ENCODE measurements around the gene STK35.

Gene STK35
- 24.2 to 41.0 (median 35.9) reads per million in 3 donors for total RNA-seq

- H3K27ac ChIP-seq (ENCODE audit: insufficient read depth, low read length, poor library complexity, severe bottlenecking) = peak within 1 kb of the TSS; percentile 98
- H3K4me1 ChIP-seq (ENCODE audit: control insufficient read depth, insufficient read depth, low read length, poor library complexity, severe bottlenecking) = peaks cover 24% of the 10 kb centered on the region
- no peak for DNase-seq
- H3K27me3 ChIP-seq (replicated peaks; ENCODE audit: control insufficient read depth, insufficient read depth, low read length, poor library complexity, severe bottlenecking) = no peaks in the 10 kb centered on the region
- no peaks in the 10 kb centered on the region for H3K9me3 ChIP-seq (ENCODE audit: control insufficient read depth, low read length)
- peak within 1 kb of the TSS; percentile 82 for H3K4me3 ChIP-seq (ENCODE audit: insufficient read depth, low read depth, low read length, poor library complexity, severe bottlenecking)
- no peaks in the 10 kb centered on the region for H3K36me3 ChIP-seq (ENCODE audit: control insufficient read depth, insufficient read depth, low read length)
These were observed at the start of gene STK35 for GRCh38 chr20:2101057-2101864. Gene STK35, plus strand, starts transcription at chr20:2101827. Its CDS starts 55 bp downstream, at chr20:2101882.

GRCh38 chr20:2051946-2052345, 49.7 kb upstream of the STK35 start:
- Histone ChIP-seq H3K27me3 (replicated peaks; ENCODE audit: control insufficient read depth, insufficient read depth, low read length, poor library complexity, severe bottlenecking) (no peaks in the 10 kb centered on the region), H3K36me3 (ENCODE audit: control insufficient read depth, insufficient read depth, low read length) (no peaks in the 10 kb centered on the region), H3K4me3 (ENCODE audit: insufficient read depth, low read depth, low read length, poor library complexity, severe bottlenecking) (no peak overlapping the region), H3K4me1 (ENCODE audit: control insufficient read depth, insufficient read depth, low read length, poor library complexity, severe bottlenecking) (no peaks in the 10 kb centered on the region), H3K27ac (ENCODE audit: insufficient read depth, low read length, poor library complexity, severe bottlenecking) (no peak overlapping the region), H3K9me3 (ENCODE audit: control insufficient read depth, low read length) (no peaks in the 10 kb centered on the region)
- no peak for DNase-seq

- Histone ChIP-seq H3K9me3 (ENCODE audit: control insufficient read depth, low read length) (no peaks in the 10 kb centered on the region), H3K27me3 (replicated peaks; ENCODE audit: control insufficient read depth, insufficient read depth, low read length, poor library complexity, severe bottlenecking) (no peaks in the 10 kb centered on the region), H3K4me3 (ENCODE audit: insufficient read depth, low read depth, low read length, poor library complexity, severe bottlenecking) (no peak overlapping the region), H3K27ac (ENCODE audit: insufficient read depth, low read length, poor library complexity, severe bottlenecking) (no peak overlapping the region), H3K36me3 (ENCODE audit: control insufficient read depth, insufficient read depth, low read length) (no peaks in the 10 kb centered on the region), H3K4me1 (ENCODE audit: control insufficient read depth, insufficient read depth, low read length, poor library complexity, severe bottlenecking) (no peaks in the 10 kb centered on the region)
- no peak for DNase-seq
These were observed 48.9 kb upstream of the STK35 start for GRCh38 chr20:2052741-2053140.

- H3K4me3 ChIP-seq (ENCODE audit: insufficient read depth, low read depth, low read length, poor library complexity, severe bottlenecking) = no peak overlapping the region
- no peak overlapping the region for H3K27ac ChIP-seq (ENCODE audit: insufficient read depth, low read length, poor library complexity, severe bottlenecking)
- DNase-seq = no peak
- no peaks in the 10 kb centered on the region for H3K9me3 ChIP-seq (ENCODE audit: control insufficient read depth, low read length)
- no peaks in the 10 kb centered on the region for H3K36me3 ChIP-seq (ENCODE audit: control insufficient read depth, insufficient read depth, low read length)
- no peaks in the 10 kb centered on the region for H3K4me1 ChIP-seq (ENCODE audit: control insufficient read depth, insufficient read depth, low read length, poor library complexity, severe bottlenecking)
- H3K27me3 ChIP-seq (replicated peaks; ENCODE audit: control insufficient read depth, insufficient read depth, low read length, poor library complexity, severe bottlenecking) = no peaks in the 10 kb centered on the region
These were observed 48.0 kb upstream of the STK35 start for GRCh38 chr20:2053615-2054014.

- H3K27ac ChIP-seq (ENCODE audit: insufficient read depth, low read length, poor library complexity, severe bottlenecking) = no peak overlapping the region
- no peaks in the 10 kb centered on the region for H3K36me3 ChIP-seq (ENCODE audit: control insufficient read depth, insufficient read depth, low read length)
- no peak overlapping the region for H3K4me3 ChIP-seq (ENCODE audit: insufficient read depth, low read depth, low read length, poor library complexity, severe bottlenecking)
- no peaks in the 10 kb centered on the region for H3K27me3 ChIP-seq (replicated peaks; ENCODE audit: control insufficient read depth, insufficient read depth, low read length, poor library complexity, severe bottlenecking)
- H3K4me1 ChIP-seq (ENCODE audit: control insufficient read depth, insufficient read depth, low read length, poor library complexity, severe bottlenecking) = no peaks in the 10 kb centered on the region
- no peak for DNase-seq
- no peaks in the 10 kb centered on the region for H3K9me3 ChIP-seq (ENCODE audit: control insufficient read depth, low read length)
These were observed 46.7 kb upstream of the STK35 start for GRCh38 chr20:2054911-2055310.

- H3K4me3 ChIP-seq (ENCODE audit: insufficient read depth, low read depth, low read length, poor library complexity, severe bottlenecking) = no peak overlapping the region
- H3K27me3 ChIP-seq (replicated peaks; ENCODE audit: control insufficient read depth, insufficient read depth, low read length, poor library complexity, severe bottlenecking) = no peaks in the 10 kb centered on the region
- H3K36me3 ChIP-seq (ENCODE audit: control insufficient read depth, insufficient read depth, low read length) = no peaks in the 10 kb centered on the region
- H3K27ac ChIP-seq (ENCODE audit: insufficient read depth, low read length, poor library complexity, severe bottlenecking) = no peak overlapping the region
- no peaks in the 10 kb centered on the region for H3K9me3 ChIP-seq (ENCODE audit: control insufficient read depth, low read length)
- H3K4me1 ChIP-seq (ENCODE audit: control insufficient read depth, insufficient read depth, low read length, poor library complexity, severe bottlenecking) = no peaks in the 10 kb centered on the region
- no peak for DNase-seq
These were observed 42.2 kb upstream of the STK35 start for GRCh38 chr20:2059411-2059810.

GRCh38 chr20:2065099-2065498, 36.5 kb upstream of the STK35 start:
- no peak for DNase-seq
- Histone ChIP-seq H3K9me3 (ENCODE audit: control insufficient read depth, low read length) (no peaks in the 10 kb centered on the region), H3K4me3 (ENCODE audit: insufficient read depth, low read depth, low read length, poor library complexity, severe bottlenecking) (no peak overlapping the region), H3K27me3 (replicated peaks; ENCODE audit: control insufficient read depth, insufficient read depth, low read length, poor library complexity, severe bottlenecking) (no peaks in the 10 kb centered on the region), H3K4me1 (ENCODE audit: control insufficient read depth, insufficient read depth, low read length, poor library complexity, severe bottlenecking) (no peaks in the 10 kb centered on the region), H3K27ac (ENCODE audit: insufficient read depth, low read length, poor library complexity, severe bottlenecking) (no peak overlapping the region), H3K36me3 (ENCODE audit: control insufficient read depth, insufficient read depth, low read length) (no peaks in the 10 kb centered on the region)

GRCh38 chr20:2066461-2067122, 35.0 kb upstream of the STK35 start:
- no peak overlapping the region for H3K27ac ChIP-seq (ENCODE audit: insufficient read depth, low read length, poor library complexity, severe bottlenecking)
- H3K4me3 ChIP-seq (ENCODE audit: insufficient read depth, low read depth, low read length, poor library complexity, severe bottlenecking) = no peak overlapping the region
- no peaks in the 10 kb centered on the region for H3K27me3 ChIP-seq (replicated peaks; ENCODE audit: control insufficient read depth, insufficient read depth, low read length, poor library complexity, severe bottlenecking)
- H3K9me3 ChIP-seq (ENCODE audit: control insufficient read depth, low read length) = no peaks in the 10 kb centered on the region
- H3K36me3 ChIP-seq (ENCODE audit: control insufficient read depth, insufficient read depth, low read length) = no peaks in the 10 kb centered on the region
- no peaks in the 10 kb centered on the region for H3K4me1 ChIP-seq (ENCODE audit: control insufficient read depth, insufficient read depth, low read length, poor library complexity, severe bottlenecking)
- no peak for DNase-seq

- H3K36me3 ChIP-seq (ENCODE audit: control insufficient read depth, insufficient read depth, low read length) = no peaks in the 10 kb centered on the region
- H3K27me3 ChIP-seq (replicated peaks; ENCODE audit: control insufficient read depth, insufficient read depth, low read length, poor library complexity, severe bottlenecking) = no peaks in the 10 kb centered on the region
These were observed 20.9 kb upstream of the STK35 start for GRCh38 chr20:2080532-2081224.

GRCh38 chr20:2084703-2085102, 16.9 kb upstream of the STK35 start:
- no peak overlapping the region for H3K4me3 ChIP-seq (ENCODE audit: insufficient read depth, low read depth, low read length, poor library complexity, severe bottlenecking)
- H3K27me3 ChIP-seq (replicated peaks; ENCODE audit: control insufficient read depth, insufficient read depth, low read length, poor library complexity, severe bottlenecking) = peaks cover 4% of the 10 kb centered on the region
- no peak for DNase-seq
- no peaks in the 10 kb centered on the region for H3K9me3 ChIP-seq (ENCODE audit: control insufficient read depth, low read length)
- H3K36me3 ChIP-seq (ENCODE audit: control insufficient read depth, insufficient read depth, low read length) = no peaks in the 10 kb centered on the region
- H3K27ac ChIP-seq (ENCODE audit: insufficient read depth, low read length, poor library complexity, severe bottlenecking) = no peak overlapping the region
- no peaks in the 10 kb centered on the region for H3K4me1 ChIP-seq (ENCODE audit: control insufficient read depth, insufficient read depth, low read length, poor library complexity, severe bottlenecking)

More at GRCh38 chr20:2080532-2081224, 20.9 kb upstream of the STK35 start:
- no peaks in the 10 kb centered on the region for H3K9me3 ChIP-seq (ENCODE audit: control insufficient read depth, low read length)
- DNase-seq = no peak
- H3K4me3 ChIP-seq (ENCODE audit: insufficient read depth, low read depth, low read length, poor library complexity, severe bottlenecking) = no peak overlapping the region
- no peak overlapping the region for H3K27ac ChIP-seq (ENCODE audit: insufficient read depth, low read length, poor library complexity, severe bottlenecking)
- no peaks in the 10 kb centered on the region for H3K4me1 ChIP-seq (ENCODE audit: control insufficient read depth, insufficient read depth, low read length, poor library complexity, severe bottlenecking)

Measured in effector memory CD4-positive, alpha-beta T cell (primary cell).